ENCODE results near the gene ULK3. TPM values are rescaled to one million over a fixed set of nuclear protein-coding genes. Genes with fewer than 3 reads are reported as not detected.

The ULK3 gene
- total RNA-seq, 1 donor from 2014 or later: 40.3 TPM

DNA sequence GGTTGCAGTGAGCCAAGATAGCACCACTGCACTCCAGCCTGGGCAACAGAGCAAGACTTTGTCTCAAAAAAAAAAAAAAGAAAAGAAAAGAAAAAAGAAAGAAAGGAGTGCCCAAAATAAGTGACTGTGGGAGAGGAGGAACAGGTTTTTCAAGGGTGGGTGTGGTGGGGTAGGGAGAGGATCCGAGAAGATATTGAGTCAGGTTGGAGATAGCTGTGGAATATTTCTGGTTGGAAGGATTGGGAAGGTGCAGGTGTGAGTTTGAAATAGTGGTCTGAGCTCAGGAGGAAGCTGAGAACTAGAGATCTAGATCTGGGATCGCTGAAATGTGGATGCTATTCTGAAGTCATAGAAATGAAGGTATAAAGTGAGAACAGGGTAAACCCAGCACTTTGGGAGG lies 22.4 kb upstream of the ULK3 start:
- TF ChIP-seq, protein P1, sequence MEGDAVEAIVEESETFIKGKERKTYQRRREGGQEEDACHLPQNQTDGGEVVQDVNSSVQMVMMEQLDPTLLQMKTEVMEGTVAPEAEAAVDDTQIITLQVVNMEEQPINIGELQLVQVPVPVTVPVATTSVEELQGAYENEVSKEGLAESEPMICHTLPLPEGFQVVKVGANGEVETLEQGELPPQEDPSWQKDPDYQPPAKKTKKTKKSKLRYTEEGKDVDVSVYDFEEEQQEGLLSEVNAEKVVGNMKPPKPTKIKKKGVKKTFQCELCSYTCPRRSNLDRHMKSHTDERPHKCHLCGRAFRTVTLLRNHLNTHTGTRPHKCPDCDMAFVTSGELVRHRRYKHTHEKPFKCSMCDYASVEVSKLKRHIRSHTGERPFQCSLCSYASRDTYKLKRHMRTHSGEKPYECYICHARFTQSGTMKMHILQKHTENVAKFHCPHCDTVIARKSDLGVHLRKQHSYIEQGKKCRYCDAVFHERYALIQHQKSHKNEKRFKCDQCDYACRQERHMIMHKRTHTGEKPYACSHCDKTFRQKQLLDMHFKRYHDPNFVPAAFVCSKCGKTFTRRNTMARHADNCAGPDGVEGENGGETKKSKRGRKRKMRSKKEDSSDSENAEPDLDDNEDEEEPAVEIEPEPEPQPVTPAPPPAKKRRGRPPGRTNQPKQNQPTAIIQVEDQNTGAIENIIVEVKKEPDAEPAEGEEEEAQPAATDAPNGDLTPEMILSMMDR (IDR thresholded peaks at IDR 0.05): no peak
- DNase-seq: no peak
- intact Hi-C loops (cut with DNase I): no loop called here
- Histone ChIP-seq H3K36me3 (peaks cover 7% of the 10 kb centered on the region), H3K27me3 (ENCODE audit: low read depth) (no peaks in the 10 kb centered on the region), H3K4me3 (no peak overlapping the region), H3K4me1 (peaks cover 56% of the 10 kb centered on the region), H3K9me3 (no peaks in the 10 kb centered on the region), H3K27ac (no peak overlapping the region)
- ATAC-seq: no peak

DNA sequence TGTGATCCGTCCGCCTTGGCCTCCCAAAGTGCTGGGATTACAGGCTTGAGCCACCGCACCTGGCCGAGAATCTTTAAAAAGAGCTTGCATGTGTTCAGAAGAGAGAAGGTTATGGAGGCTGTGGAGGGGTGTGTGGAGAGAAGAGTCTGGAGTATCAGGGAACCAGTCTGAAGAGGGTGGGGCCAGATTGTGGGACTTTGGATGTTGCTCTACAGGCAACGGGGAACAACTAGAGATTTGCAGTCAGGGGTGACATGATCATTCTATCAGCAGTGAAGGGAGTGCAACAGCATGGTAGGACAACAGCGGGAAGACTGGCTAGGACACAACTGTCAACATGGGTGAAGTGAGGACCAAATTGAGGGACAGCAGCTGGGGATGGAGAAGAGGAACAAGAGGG lies 21.3 kb upstream of the ULK3 start:
- Histone ChIP-seq H3K36me3 (peaks cover 7% of the 10 kb centered on the region), H3K9me3 (no peaks in the 10 kb centered on the region), H3K27me3 (ENCODE audit: low read depth) (no peaks in the 10 kb centered on the region), H3K4me1 (peaks cover 55% of the 10 kb centered on the region), H3K4me3 (no peak overlapping the region), H3K27ac (no peak overlapping the region)
- intact Hi-C loops (cut with DNase I): no loop called here
- DNase-seq (no peak), ATAC-seq (no peak)
- TF ChIP-seq, protein P1 (IDR thresholded peaks at IDR 0.05): no peak

GRCh38 chr15:74863239-74864056 lies 20.5 kb upstream of the ULK3 start:
- no peak overlapping the region for H3K27ac ChIP-seq
- H3K36me3 ChIP-seq: peaks cover 11% of the 10 kb centered on the region
- intact Hi-C loops (cut with DNase I): no loop called here
- TF ChIP-seq, protein P1 (IDR thresholded peaks at IDR 0.05): no peak
- ATAC-seq (peak in 1 of 2 donors; percentile 28), DNase-seq (no peak)
- no peaks in the 10 kb centered on the region for H3K9me3 ChIP-seq
- H3K27me3 ChIP-seq (ENCODE audit: low read depth): no peaks in the 10 kb centered on the region
- no peak overlapping the region for H3K4me3 ChIP-seq
- H3K4me1 ChIP-seq: peaks cover 53% of the 10 kb centered on the region

DNA sequence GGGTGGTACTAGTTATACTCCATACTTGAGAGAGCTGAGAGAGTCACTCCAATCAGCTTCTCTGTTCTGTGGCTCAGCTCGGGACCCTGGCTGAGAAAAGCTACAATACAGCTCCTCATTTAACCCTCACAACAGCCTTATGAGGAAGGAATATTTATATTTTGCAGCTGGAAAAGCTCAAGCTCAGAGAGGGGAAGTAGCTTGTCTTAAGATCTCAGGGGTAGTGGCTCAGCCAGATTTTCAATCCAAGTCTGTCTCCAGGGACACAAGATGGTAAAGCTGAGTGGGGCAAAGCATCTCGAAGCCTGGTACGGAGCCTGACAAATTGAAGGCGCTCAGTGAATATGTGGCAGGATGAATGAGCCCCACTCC lies 15.4 kb upstream of the ULK3 start:
- no peaks in the 10 kb centered on the region for H3K9me3 ChIP-seq
- H3K27ac ChIP-seq: no peak overlapping the region
- TF ChIP-seq, protein P1 (IDR thresholded peaks at IDR 0.05): no peak
- H3K27me3 ChIP-seq (ENCODE audit: low read depth): no peaks in the 10 kb centered on the region
- intact Hi-C loops (cut with DNase I): no loop called here
- no peak for DNase-seq
- peaks cover 44% of the 10 kb centered on the region for H3K4me1 ChIP-seq
- no peak for ATAC-seq
- no peak overlapping the region for H3K4me3 ChIP-seq
- peaks cover 37% of the 10 kb centered on the region for H3K36me3 ChIP-seq

- ATAC-seq (no peak), DNase-seq (no peak)
- Histone ChIP-seq H3K27me3 (ENCODE audit: low read depth) (no peaks in the 10 kb centered on the region), H3K27ac (no peak overlapping the region), H3K4me1 (peaks cover 39% of the 10 kb centered on the region), H3K9me3 (no peaks in the 10 kb centered on the region), H3K36me3 (peaks cover 42% of the 10 kb centered on the region), H3K4me3 (no peak overlapping the region)
- TF ChIP-seq, protein P1 (IDR thresholded peaks at IDR 0.05): no peak
- intact Hi-C loops (cut with DNase I): no loop called here
These were observed 14.9 kb upstream of the ULK3 start for GRCh38 chr15:74857671-74858368.

Measured in lower lobe of right lung (tissue), 2 donors.